CD4-positive, alpha-beta T cell treated with Interleukin-4 for 4 hours (primary cell): ENCODE results near the gene GNG13.
"Not testable (repeated sequence)": the region's sequence is repeated elsewhere in the genome, so short reads cannot be mapped to it uniquely, and the experiment has no call there.

Experiments
- DNase-seq: peaks from one replicate; pipeline ENCODE4 v3.0.0-alpha.2; 2020

GNG13 gene

GRCh38 chr16:760545-761343 is 39.8 kb downstream of the GNG13 start, which contains the start of gene MSLN:
MSLN (plus strand) TSS chr16:760734; CDS start chr16:762681, 1,947 bp downstream.
- no peak for DNase-seq

GRCh38 chr16:760065-760464 is 40.5 kb downstream of the GNG13 start:
- DNase-seq, result no peak

GRCh38 chr16:759110-759910 is 41.2 kb downstream of the GNG13 start:
- no peak for DNase-seq

- DNase-seq, result no peak
Observed at GRCh38 chr16:756428-756827, 44.1 kb downstream of the GNG13 start.

- no peak for DNase-seq
Observed at GRCh38 chr16:754656-755055, 45.9 kb downstream of the GNG13 start.

- not testable (repeated sequence) for DNase-seq
Observed at GRCh38 chr16:754121-754607, 46.4 kb downstream of the GNG13 start.

GRCh38 chr16:752007-752312 is 48.6 kb downstream of the GNG13 start:
- DNase-seq, result no peak

- no peak for DNase-seq
Observed at GRCh38 chr16:751152-752006, 49.2 kb downstream of the GNG13 start.

- no peak for DNase-seq
Observed at GRCh38 chr16:750485-750884, 50.0 kb downstream of the GNG13 start.

- no peak for DNase-seq
Observed at GRCh38 chr16:749010-749409, 51.5 kb downstream of the GNG13 start.
